Activated T-cell treated with anti-CD3 and anti-CD28 coated beads for 1 hour (primary cell): ENCODE results near the gene HSD11B1L.

Experiments
- DNase-seq: peaks from one replicate; pipeline ENCODE4 v3.0.0-alpha.2; 2020; ENCODE audit warnings: low read depth

The HSD11B1L gene

DNA sequence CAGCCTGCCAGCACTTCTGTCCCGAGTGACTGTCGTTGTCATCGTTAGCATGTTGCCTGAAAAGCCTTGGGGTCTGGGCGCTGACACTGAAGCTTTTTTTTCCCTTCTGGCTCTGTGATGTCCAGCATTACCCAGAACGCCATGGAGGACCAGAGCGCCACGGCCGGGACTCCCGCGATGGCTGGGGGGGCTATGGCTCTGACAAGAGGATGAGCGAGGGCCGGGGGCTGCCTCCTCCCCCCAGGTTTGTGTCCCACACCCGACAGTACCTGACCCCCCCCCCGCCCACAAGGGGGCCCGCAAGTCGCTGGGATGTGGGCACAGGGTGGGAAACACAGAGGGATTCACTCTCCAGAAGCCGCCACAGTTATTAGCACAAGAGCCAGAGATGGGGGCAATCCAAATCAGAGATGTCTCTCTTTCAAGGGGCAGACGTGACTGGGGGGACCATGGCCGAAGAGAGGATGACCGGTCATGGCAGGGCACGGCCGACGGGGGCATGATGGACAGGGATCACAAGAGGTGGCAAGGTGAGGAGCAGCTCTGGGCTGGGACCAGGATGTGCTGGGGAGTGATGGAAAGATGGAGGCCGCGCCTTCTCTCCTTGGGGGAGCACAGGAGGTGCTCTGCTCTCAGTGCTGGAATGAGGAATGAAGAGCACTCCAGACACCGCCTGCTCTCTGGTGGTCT is 13.8 kb upstream of the HSD11B1L start:
- DNase-seq: no peak

DNA sequence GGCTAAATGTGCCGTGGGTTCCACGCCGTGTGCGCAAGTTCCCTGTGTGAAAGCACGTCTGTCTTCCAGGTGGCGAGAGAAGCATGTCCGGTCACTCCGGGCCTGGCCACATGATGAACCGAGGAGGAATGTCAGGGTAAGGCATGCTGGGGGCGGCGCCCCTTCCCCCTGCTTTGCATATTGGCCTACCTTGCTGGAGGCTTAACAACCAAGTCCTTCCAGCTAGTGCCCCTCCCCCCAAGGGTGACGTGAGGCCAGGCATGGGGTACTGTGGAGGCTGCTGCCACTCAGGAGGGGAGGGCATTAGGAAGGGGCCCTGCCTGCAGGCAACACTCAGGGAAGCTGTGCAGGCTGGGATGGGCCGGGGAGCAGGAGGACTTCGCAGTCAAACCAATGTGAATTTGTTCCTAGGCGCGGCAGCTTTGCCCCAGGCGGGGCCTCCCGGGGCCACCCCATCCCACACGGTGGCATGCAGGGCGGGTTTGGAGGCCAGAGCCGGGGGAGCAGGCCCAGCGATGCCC is 13.0 kb upstream of the HSD11B1L start:
- no peak for DNase-seq

DNA sequence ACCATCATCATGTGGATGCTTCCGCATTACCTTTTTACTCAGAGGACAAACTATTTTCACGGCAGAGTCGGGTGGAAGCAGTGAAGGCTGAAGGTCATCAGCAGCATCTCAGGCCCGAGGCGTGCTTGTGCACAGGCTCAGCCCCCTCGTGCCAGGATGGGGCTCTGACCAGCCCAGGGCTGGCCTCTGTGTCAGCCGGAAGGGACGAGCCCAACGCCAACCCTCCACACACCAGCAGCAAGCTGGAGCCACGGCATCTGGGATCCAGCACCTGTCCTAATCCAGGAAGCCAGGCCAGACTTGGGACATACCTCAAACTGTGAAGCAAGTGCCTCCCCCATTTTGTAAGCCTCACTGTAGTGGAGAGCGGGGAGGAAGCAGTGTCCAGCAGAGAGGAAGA is 11.6 kb upstream of the HSD11B1L start:
- no peak for DNase-seq

DNA sequence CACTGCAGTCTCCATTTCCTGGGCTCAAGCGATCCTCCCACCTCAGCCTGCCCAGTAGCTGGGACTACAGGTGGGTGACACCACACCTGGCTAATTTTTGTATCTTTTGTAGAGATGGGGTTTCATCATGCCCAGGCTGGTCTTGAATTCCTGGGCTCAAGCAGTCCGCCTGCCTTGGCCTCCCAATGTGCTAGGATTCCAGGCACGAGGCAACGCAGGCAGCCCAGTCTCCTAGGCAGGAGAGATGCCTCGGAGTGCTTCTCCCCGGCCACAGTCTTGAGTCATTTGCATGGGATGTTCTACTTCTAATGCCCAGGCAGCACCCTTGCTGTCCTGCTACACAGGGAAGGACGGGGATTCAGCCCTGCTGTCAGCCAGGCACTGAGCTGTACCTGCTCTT is 9.2 kb upstream of the HSD11B1L start:
- no peak for DNase-seq

DNA sequence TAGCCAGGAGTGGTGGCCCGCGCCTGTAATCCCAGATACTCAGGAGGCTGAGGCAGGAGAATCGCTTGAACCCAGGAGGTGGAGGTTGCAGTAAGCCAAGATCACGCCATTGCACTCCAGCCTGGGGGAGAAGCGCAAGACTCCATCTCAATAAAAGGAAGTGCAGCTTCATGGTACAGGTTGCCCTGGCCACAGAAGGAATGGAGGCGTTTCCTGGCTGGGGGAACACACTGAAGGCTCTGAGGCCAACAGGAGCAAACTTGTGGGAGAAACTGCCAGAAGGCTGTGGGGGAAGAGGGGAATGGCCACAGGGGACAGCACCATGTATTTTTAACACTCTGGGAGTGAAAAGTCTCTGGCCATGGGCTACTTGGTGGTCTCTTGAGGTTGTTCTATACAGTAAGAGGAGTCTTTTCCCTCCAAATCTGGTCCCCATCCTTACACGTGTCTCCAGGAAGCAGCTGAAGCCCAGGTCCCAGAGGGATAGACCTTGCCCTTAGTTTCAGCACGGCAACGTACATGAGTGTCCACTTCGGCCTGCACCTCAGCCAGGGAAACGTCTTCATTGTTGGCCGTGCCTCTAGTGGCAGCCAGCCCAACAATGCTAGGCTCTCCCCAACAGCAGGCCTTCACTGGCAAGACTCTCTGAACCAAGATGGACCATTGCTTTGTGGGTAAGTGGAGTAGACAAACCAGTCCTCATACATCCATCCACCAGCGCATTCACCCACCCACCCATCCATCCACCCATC is 7.9 kb upstream of the HSD11B1L start:
- DNase-seq: no peak

DNA sequence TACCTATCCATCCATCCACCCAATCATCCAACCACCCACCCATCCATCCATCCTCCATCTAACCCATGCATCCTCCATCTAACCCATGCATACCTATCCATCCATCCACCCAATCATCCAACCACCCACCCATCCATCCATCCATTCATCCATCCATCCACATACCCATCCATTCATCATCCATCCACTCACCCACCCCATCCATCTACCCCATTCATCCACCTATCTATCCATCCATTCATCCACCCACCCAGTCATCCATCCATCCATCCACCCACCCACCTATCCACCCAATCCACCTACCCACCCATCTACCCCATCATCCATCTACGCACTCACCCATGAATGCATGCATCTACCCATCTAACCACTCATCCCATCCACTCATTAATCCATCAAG is 7.1 kb upstream of the HSD11B1L start:
- DNase-seq: no peak

DNA sequence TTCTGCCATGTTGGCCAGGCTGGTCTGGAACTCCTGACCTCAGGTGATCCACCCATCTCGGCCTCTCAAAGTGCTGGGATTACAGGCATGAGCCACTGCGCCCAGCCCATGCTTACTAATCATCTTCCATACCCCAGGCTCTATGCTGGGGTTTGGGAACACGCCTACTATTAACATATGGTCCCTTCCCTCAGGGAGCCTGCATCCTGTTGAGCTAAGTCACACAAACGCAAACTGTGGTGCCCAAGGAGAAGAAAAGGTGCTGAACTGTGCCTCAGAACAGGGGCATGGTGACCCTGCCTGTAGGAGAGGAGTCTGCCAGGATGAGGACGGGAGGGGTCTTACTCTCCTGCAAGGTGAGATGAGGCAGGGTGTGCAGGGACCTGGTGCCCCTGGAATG is 6.1 kb upstream of the HSD11B1L start:
- no peak for DNase-seq

DNA sequence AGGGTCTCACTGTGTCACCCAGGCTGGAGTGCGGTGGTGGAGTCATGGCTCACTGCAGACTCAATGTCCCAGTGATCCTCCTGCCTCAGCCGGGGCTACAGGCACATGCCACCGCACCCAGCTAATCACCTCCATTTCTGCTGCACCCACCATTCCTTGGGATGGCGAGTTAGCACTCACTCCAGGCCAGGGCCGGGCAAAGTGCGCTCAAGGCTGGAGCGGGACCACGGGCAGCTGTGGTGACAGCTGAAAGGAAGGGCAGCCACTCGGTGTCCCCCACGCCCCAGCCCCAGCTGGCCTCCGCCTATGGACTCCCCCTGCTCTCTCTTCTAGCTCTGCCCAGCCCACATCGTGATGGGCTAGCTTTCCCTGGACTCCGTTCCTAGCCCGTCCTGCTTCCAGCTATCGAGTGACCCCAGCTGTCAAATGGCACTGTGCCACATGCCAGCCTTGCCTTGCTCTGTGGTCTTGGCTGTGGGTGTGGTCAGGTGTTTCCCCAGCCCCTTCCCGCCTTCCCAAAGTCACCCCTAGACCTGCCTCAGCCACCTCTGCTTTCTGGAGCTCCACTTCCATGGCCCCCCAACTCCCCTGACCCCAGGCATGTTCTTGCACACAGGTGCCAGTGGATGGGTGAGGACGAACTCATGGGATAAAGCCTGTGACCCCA is 4.6 kb upstream of the HSD11B1L start:
- DNase-seq: no peak

DNA sequence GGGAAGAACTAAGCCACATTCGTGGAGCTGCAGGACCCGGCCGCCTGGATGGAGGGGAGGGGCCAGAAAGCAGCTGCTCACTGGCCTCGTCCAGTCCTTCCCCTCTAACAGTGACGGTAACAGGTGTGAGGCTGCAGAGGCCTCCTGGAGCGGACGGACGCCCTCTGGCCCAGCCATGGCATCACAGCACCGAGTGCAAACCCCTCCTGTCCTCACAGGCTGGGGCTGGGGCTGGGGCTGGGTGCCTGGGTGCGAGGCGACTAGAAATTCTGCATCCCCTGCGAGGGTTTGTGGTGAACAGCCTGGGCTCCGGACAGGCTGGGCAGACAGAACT is 4.1 kb upstream of the HSD11B1L start:
- no peak for DNase-seq

DNA sequence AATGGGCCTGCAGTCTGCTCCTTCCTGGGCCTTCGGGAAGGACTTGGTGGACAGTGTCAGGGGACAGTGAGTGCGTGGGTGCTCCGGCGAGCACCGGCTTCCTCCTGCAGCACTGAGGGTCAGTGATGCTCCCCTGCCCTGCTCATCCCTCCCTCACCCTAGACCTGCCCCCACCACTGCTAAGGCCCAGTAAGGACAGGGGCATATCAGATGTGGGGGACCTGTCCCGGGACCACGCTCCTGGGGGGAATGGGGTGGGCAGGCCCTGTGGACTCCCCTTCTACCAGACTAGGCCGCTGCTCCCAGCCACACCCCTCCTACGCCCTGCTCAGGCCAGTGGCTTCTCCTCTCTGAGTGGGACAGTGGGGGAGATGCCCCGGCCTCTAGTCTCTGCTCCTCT is 3.7 kb upstream of the HSD11B1L start:
- DNase-seq: no peak

DNA sequence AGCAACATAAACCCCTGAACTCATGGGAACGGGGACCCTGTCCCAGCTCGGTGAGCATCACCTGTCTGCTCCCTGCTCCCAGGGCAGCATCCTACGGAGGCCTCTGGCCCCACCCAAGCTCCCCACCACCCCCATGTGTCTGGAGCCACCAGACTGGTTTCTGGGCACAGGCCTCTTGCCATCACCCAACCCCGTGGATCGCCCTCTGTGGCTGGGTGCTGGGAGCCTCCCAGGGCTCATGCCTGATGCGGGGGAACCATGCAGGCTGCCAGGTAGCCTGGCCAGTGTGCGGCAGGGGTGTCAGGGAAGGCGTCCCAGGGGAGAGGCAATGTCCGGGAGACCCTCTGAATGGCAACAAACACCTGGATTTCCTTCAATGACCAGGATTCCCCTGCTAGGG is 3.2 kb upstream of the HSD11B1L start:
- no peak for DNase-seq

DNA sequence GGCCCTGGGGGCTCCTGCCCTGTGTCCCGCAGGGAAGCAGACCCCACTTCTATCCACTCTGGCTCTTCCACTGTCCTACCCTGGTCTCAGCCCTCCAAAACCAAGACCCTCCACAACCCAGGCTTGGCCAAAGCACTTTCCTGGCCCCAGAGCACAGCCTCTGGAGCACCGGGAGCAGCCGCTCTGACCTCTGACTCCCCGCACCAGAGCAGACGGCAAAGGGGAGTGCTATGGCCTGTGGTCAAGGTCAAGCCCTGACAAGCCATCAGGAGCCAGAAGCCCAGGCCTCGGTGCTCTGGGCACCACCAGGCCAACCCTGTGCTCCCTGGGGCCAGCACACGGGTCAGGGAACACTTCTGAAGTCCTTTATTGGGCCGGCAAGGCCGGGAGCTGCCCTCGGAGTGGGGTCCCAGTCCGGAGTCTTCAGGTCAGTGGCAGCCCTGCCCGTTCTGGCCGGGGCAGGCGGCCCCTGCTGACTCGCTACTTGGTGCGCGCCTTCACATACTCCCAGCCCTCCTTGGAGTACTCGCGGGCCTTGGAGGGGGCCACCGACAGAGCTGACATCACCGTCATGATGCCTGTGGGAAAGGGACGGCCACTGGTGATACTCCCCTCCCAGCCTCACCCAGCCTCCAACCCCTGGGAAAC is 2.6 kb upstream of the HSD11B1L start:
- DNase-seq: no peak

DNA sequence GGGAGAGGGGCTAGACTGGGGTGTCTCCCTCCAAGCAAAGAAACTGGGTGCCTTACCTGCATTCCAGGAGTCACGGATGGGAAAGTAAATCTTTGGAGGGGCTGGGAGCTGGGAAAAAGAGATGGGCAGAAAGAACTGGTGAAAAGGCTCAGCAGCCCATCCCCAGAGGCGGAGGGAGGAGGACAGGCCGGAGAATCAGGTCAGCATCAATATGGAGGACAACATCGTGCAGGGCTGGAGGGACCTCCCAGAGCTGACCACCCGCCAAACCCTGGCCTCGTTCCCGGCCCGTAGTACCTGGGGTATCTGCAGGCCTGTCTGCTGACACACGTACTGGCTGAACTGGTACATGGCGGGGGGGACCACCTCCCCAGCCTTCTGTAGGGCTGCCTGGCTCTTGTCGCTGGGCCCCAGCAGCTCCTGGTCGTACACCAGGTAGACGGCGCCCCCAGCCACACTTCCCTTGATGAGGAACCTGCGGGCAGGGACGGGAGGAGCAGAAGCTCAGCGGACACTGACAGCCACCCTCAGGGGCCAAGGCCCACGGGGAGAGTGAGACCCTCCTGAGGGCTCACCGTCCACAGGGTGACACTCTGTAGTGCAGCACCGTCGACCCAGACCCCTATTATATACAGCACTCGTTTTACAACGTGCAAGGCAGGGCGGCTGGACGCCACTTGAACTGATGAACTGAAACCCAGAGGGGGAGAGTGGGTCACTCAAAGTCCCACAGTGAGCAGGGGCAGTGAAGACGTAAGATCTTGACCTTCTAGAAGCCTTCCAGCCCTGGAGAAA is 1.3 kb upstream of the HSD11B1L start:
- DNase-seq: no peak

DNA sequence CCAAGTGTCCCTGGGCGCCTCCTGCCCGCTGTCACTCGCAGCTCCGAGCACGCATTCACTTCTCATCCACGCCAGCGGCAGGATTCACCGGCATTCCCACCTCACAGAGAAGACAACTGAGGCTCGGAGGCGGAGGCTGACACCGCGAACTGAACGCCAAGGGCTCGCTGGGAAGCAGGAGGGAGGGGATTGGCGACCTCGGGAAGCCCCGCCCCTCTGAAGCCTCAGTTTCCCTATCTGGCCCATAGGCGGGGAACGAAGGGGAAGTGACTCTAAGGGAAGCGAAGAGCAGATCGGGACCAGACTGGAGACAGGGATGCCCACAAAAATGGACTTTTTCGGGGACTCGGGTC is 767 bp upstream of the HSD11B1L start:
- no peak for DNase-seq

DNA sequence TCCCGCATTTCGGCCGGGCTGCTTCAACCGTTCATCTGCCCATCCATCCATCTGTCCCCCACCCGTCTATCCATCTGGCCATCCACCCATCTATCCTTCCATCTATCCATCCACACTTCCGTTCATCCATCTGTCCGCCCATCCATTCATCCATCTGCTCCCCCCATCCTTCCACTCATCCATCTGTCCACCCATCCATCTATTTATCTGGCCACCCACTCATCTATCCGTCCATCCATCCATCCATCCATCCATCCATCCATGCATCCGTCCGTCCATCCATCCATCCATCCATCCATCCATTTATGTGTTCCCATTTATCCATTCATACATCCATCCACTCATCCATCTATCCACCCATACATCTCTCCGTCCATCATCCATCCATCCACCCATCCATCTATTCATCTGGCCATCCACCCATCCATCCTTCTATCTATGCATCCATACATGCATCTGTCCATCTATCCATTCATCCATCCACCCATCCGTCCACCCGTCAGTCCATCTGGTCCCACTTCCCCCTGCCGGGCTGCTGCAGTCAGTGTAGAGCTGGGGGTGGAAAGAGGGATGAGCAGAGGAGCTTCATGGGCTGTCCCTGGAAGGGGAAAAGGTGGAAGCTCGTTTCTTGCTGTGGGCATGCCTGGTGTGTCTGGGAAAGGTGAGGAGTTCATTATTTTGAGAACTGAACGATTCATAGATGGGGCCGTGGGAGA is 722 bp downstream of the HSD11B1L start:
- no peak for DNase-seq

DNA sequence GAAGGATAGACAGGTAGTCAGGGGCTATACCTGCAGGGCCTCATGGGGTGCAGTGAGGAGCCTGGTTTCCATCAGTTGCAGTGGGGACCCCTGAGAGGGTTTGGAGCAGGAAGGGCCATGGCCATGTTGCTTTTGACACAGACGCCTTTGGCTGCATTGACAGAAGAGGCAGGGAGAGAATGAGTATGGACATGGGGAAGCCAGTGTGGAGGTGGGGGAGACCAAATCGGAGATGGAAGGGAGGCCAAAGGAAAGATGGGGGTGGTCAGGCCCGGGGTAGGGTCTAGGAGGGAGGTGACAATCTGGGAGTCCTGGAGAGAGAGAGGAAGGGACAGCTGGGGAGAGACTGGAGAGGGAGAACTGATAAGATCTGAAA is 1.3 kb downstream of the HSD11B1L start:
- DNase-seq: no peak

DNA sequence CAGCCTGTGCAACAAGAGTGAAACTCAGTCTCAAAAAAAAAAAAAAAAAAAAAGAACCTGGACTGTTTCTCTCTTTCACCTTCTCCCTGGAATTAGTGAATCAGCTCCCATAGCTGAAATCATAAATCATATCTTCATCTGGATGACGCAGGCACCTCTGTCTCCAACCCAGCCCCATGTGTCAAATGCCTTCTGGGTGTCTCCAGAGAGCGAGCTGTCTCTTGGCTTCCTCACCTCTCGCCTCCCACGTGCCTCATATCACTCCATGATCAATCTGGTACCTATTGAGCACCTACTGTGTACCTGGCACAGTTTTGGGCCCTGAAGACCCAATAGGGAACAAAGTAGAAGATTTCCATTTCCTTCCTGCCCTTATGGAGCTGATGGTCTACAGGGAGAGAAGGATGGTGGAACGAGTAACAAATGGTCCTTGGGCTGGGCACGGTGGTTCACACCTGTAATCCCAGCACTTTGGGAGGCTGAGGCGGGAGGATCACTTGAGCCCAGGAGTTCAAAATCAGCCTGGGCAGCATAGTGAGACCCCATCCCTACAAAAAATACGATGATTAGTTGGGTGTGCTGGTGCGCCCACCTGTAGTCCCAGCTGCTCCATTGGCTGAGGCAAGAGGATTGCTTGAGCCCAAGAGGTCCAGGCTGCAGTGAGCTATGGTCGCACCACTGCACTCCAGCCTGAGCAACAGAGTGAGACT is 2.5 kb downstream of the HSD11B1L start:
- no peak for DNase-seq

DNA sequence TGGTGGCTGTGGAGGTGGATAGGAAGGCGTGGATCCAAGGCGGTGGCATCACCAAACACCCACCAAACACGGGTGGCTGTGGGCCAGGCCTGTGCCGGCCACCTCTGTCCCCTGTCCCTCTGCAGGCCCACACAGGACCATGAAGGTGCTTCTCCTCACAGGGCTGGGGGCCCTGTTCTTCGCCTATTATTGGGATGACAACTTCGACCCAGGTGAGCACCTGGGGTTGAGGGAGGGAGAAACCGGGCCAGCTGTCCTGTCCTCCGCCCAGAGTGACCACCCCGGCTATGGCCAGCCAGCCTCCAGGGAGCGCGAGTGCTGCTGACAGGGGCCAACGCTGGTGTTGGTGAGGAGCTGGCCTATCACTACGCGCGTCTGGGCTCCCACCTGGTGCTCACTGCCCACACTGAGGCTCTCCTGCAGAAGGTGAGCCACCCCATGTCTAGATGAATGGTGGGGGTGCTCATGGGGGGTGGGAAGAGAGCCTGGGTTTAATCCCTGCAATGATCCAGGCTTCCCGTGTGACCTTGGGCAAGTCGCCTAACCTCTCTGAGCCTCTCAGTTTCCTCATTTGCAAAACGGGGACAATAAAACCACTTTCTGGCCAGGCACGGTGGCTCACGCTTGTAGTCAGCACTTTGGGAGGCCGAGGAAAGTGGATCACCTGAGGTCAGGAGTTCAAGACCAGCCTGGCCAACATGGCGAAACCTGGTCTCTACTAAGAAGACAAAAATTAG is 4.0 kb downstream of the HSD11B1L start:
- DNase-seq: no peak

DNA sequence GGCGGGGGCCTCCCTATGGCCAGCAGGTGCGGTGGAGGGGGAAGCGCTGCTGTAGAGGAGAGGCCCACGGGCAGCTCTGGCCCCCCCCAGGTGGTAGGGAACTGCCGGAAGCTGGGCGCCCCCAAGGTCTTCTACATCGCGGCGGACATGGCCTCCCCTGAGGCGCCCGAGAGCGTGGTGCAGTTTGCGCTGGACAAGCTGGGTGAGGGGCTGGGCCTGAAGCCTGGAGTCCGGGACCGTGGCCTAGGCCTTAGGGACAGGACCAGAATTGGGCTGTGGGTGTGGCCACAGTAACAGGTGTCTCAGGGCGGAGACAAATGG is 5.5 kb downstream of the HSD11B1L start:
- DNase-seq: no peak

DNA sequence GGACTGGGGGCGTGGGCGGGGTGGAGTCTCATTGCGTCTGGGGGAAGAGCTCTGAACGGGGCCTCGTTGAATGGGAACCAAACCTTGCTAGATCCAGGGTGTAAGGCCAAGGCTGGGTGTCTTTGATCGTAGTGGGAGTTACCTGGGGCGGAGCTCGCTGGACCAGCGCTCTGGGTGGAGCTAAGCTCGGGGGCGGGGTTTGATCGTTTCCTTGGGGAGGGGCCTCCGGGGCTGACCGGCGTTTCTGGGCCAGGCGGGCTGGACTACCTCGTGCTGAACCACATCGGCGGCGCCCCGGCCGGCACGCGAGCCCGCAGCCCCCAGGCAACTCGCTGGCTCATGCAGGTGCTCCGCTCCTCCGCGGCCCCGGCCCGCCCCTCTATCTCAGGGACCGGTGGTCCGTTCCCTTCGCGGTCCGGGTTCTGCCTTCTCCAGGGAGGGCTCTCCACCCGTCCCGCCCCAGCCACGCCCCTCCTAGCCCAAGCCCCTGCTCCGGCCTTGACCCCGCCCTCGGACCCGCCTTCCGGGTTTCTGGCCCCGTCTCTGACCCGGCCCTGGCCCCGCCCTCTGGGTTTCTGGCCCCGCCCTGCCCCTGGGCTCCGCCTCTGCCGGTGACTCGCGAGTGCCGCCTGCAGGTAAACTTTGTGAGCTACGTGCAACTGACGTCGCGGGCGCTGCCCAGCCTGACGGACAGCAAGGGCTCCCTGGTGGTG is 6.0 kb downstream of the HSD11B1L start:
- peak; percentile 94 for DNase-seq
